ENCODE measurements around the gene AMOTL1.

Gene AMOTL1

DNA sequence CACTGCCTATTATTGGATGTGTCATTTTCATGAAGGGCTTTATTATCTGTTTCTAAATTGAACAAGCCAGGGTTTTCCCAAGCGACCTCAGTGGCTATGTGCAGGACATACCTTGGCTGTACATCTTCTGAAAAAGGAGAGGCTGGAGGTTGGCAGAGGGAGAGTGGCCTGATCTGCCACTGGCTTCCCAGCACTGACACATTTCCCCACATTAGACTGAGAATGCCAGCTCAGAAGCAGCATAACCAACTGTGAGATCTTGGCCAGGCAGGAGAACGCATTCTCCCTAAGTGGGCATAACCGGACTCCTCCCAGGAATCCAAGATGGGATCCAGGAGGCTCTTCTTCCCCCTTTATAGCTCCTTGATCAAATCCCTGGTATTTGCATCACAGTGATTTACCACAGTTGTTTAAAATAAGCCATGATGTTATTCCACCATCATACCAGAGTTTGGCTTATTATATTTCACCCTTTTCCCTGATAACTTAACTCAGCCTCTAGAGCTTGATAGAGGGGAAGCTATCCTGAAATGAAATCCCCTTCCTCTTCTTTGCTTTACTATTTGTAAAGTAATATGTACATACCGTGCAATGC lies 33.8 kb downstream of the AMOTL1 start:
- Histone ChIP-seq H3K79me1 (replicated peaks; ENCODE audit: low read length, poor library complexity, severe bottlenecking) (peaks cover 27% of the 10 kb centered on the region), H3K27ac (ENCODE audit: low read length, poor library complexity, severe bottlenecking) (no peak overlapping the region), H4K91ac (ENCODE audit: low read length) (no peak overlapping the region), H2BK15ac (ENCODE audit: low read depth, poor library complexity, severe bottlenecking) (no peak overlapping the region), H3K4me2 (ENCODE audit: low read length, poor library complexity, severe bottlenecking) (no peak overlapping the region), H2BK5ac (ENCODE audit: low read depth, low read length, poor library complexity, severe bottlenecking) (no peak overlapping the region), H2BK12ac (ENCODE audit: low read length in 2 of 2) (no peak overlapping the region), H3K4me3 (ENCODE audit: insufficient read depth in 1 of 2, low read depth in 1 of 2, low read length in 2 of 2) (no peak overlapping the region), H4K8ac (ENCODE audit: low read length) (no peak overlapping the region), H3K4me1 (ENCODE audit: control insufficient read depth, insufficient read depth, low read depth, low read length) (peaks cover 13% of the 10 kb centered on the region), H3K23ac (ENCODE audit: low read length in 2 of 2) (no peak overlapping the region), H3K14ac (ENCODE audit: low read length in 2 of 2) (no peak overlapping the region), H3K9ac (ENCODE audit: low read length) (no peak overlapping the region), H2AFZ (ENCODE audit: low read depth, low read length) (no peak overlapping the region), H3K36me3 (ENCODE audit: control insufficient read depth in 1 of 2, insufficient read depth in 2 of 2, low read depth in 1 of 2, low read length in 2 of 2) (peaks cover 42 to 81% of the 10 kb centered on the region in 2 experiments), H2BK120ac (ENCODE audit: low read depth, low read length) (no peak overlapping the region), H3K9me3 (ENCODE audit: control insufficient read depth, low read length) (no peaks in the 10 kb centered on the region), H3K27me3 (ENCODE audit: control insufficient read depth in 1 of 2, insufficient read depth in 1 of 2, low read length in 2 of 2) (no peaks in the 10 kb centered on the region), H3K4ac (ENCODE audit: low read depth in 1 of 2, low read length in 2 of 2) (no peak overlapping the region), H2AK5ac (ENCODE audit: low read length, severe bottlenecking) (no peak overlapping the region), H3K18ac (ENCODE audit: low read depth in 1 of 2, low read length in 2 of 2) (no peak overlapping the region)
- no peak for DNase-seq
- WGBS, result 95% methylated on average over 4 of the region's 4 CpGs

DNA sequence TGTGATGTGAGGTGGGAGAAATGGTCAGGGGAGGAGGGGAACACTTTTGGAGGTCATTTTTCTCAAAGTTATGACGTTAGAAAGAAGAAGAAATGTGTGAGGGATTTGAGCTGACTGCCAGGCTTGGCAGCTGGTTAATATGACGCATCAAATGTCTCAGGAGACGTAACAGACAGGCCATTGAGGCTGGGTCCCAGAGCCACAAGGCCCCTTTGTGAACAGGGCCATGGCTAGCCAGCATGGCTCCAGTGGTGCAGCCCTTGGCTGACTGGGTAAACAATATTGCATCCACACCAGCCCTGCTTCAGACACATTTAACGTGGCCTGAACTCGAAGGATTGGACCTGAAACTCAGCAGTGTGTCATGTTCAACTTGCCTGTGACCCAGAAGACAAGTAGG lies 34.3 kb downstream of the AMOTL1 start:
- H3K4me1 ChIP-seq (ENCODE audit: control insufficient read depth, insufficient read depth, low read depth, low read length), result peaks cover 13% of the 10 kb centered on the region
- no peak overlapping the region for H3K18ac ChIP-seq (ENCODE audit: low read depth in 1 of 2, low read length in 2 of 2)

GRCh38 chr11:94803491-94803890 lies 35.3 kb downstream of the AMOTL1 start:
- Histone ChIP-seq H3K23ac (ENCODE audit: low read length in 2 of 2) (no peak overlapping the region), H3K4ac (ENCODE audit: low read depth in 1 of 2, low read length in 2 of 2) (no peak overlapping the region), H3K9ac (ENCODE audit: low read length) (peak overlapping the region; percentile 11), H3K9me3 (ENCODE audit: control insufficient read depth, low read length) (no peaks in the 10 kb centered on the region), H3K36me3 (ENCODE audit: control insufficient read depth in 1 of 2, insufficient read depth in 2 of 2, low read depth in 1 of 2, low read length in 2 of 2) (peaks cover 41 to 77% of the 10 kb centered on the region in 2 experiments), H3K14ac (ENCODE audit: low read length in 2 of 2) (no peak overlapping the region), H2BK15ac (ENCODE audit: low read depth, poor library complexity, severe bottlenecking) (no peak overlapping the region), H3K27ac (ENCODE audit: low read length, poor library complexity, severe bottlenecking) (no peak overlapping the region), H2AK5ac (ENCODE audit: low read length, severe bottlenecking) (no peak overlapping the region), H3K4me1 (ENCODE audit: control insufficient read depth, insufficient read depth, low read depth, low read length) (peaks cover 10% of the 10 kb centered on the region), H2BK12ac (ENCODE audit: low read length in 2 of 2) (no peak overlapping the region), H2BK120ac (ENCODE audit: low read depth, low read length) (no peak overlapping the region), H3K79me1 (replicated peaks; ENCODE audit: low read length, poor library complexity, severe bottlenecking) (peaks cover 24% of the 10 kb centered on the region), H4K91ac (ENCODE audit: low read length) (no peak overlapping the region), H2BK5ac (ENCODE audit: low read depth, low read length, poor library complexity, severe bottlenecking) (no peak overlapping the region), H3K18ac (ENCODE audit: low read depth in 1 of 2, low read length in 2 of 2) (no peak overlapping the region), H4K8ac (ENCODE audit: low read length) (no peak overlapping the region), H3K4me2 (ENCODE audit: low read length, poor library complexity, severe bottlenecking) (no peak overlapping the region), H3K4me3 (ENCODE audit: insufficient read depth in 1 of 2, low read depth in 1 of 2, low read length in 2 of 2) (peak overlapping the region in 1 of 2 experiments; percentile 30), H2AFZ (ENCODE audit: low read depth, low read length) (no peak overlapping the region), H3K27me3 (ENCODE audit: control insufficient read depth in 1 of 2, insufficient read depth in 1 of 2, low read length in 2 of 2) (no peaks in the 10 kb centered on the region)
- no peak for DNase-seq

More for the DNA sequence above, 34.3 kb downstream of the AMOTL1 start:
- no peak overlapping the region for H2BK12ac ChIP-seq (ENCODE audit: low read length in 2 of 2)
- no peak overlapping the region for H3K27ac ChIP-seq (ENCODE audit: low read length, poor library complexity, severe bottlenecking)
- H3K14ac ChIP-seq (ENCODE audit: low read length in 2 of 2), result peak overlapping the region in 1 of 2 experiments; percentile 53
- H2AFZ ChIP-seq (ENCODE audit: low read depth, low read length), result no peak overlapping the region
- no peak for DNase-seq
- H3K36me3 ChIP-seq (ENCODE audit: control insufficient read depth in 1 of 2, insufficient read depth in 2 of 2, low read depth in 1 of 2, low read length in 2 of 2), result peaks cover 42 to 83% of the 10 kb centered on the region in 2 experiments
- 96% methylated on average over 5 of the region's 5 CpGs for WGBS
- no peak overlapping the region for H2BK120ac ChIP-seq (ENCODE audit: low read depth, low read length)
- H2BK5ac ChIP-seq (ENCODE audit: low read depth, low read length, poor library complexity, severe bottlenecking), result no peak overlapping the region
- H3K4me2 ChIP-seq (ENCODE audit: low read length, poor library complexity, severe bottlenecking), result no peak overlapping the region
- H3K79me1 ChIP-seq (replicated peaks; ENCODE audit: low read length, poor library complexity, severe bottlenecking), result peaks cover 27% of the 10 kb centered on the region
- no peak overlapping the region for H3K9ac ChIP-seq (ENCODE audit: low read length)
- H4K91ac ChIP-seq (ENCODE audit: low read length), result no peak overlapping the region
- no peaks in the 10 kb centered on the region for H3K9me3 ChIP-seq (ENCODE audit: control insufficient read depth, low read length)
- no peaks in the 10 kb centered on the region for H3K27me3 ChIP-seq (ENCODE audit: control insufficient read depth in 1 of 2, insufficient read depth in 1 of 2, low read length in 2 of 2)
- no peak overlapping the region for H4K8ac ChIP-seq (ENCODE audit: low read length)
- no peak overlapping the region for H3K4me3 ChIP-seq (ENCODE audit: insufficient read depth in 1 of 2, low read depth in 1 of 2, low read length in 2 of 2)
- no peak overlapping the region for H2BK15ac ChIP-seq (ENCODE audit: low read depth, poor library complexity, severe bottlenecking)
- H3K23ac ChIP-seq (ENCODE audit: low read length in 2 of 2), result peak overlapping the region in 1 of 2 experiments; percentile 11
- no peak overlapping the region for H3K4ac ChIP-seq (ENCODE audit: low read depth in 1 of 2, low read length in 2 of 2)
- H2AK5ac ChIP-seq (ENCODE audit: low read length, severe bottlenecking), result no peak overlapping the region

- H3K4me2 ChIP-seq (ENCODE audit: low read length, poor library complexity, severe bottlenecking), result no peak overlapping the region
- no peak overlapping the region for H3K9ac ChIP-seq (ENCODE audit: low read length)
- H4K8ac ChIP-seq (ENCODE audit: low read length), result no peak overlapping the region
- WGBS, result 94% methylated on average over 2 of the region's 4 CpGs
- no peak overlapping the region for H3K27ac ChIP-seq (ENCODE audit: low read length, poor library complexity, severe bottlenecking)
- H2AK5ac ChIP-seq (ENCODE audit: low read length, severe bottlenecking), result peak overlapping the region; percentile 67
- H4K91ac ChIP-seq (ENCODE audit: low read length), result no peak overlapping the region
- no peak overlapping the region for H3K14ac ChIP-seq (ENCODE audit: low read length in 2 of 2)
- H3K79me1 ChIP-seq (replicated peaks; ENCODE audit: low read length, poor library complexity, severe bottlenecking), result peaks cover 17% of the 10 kb centered on the region
- H2BK120ac ChIP-seq (ENCODE audit: low read depth, low read length), result no peak overlapping the region
- peaks cover 33 to 66% of the 10 kb centered on the region in 2 experiments for H3K36me3 ChIP-seq (ENCODE audit: control insufficient read depth in 1 of 2, insufficient read depth in 2 of 2, low read depth in 1 of 2, low read length in 2 of 2)
- no peak overlapping the region for H2AFZ ChIP-seq (ENCODE audit: low read depth, low read length)
- H3K4me1 ChIP-seq (ENCODE audit: control insufficient read depth, insufficient read depth, low read depth, low read length), result peaks cover 12% of the 10 kb centered on the region
- no peak for DNase-seq
- no peak overlapping the region for H2BK15ac ChIP-seq (ENCODE audit: low read depth, poor library complexity, severe bottlenecking)
- H3K4ac ChIP-seq (ENCODE audit: low read depth in 1 of 2, low read length in 2 of 2), result no peak overlapping the region
- H3K9me3 ChIP-seq (ENCODE audit: control insufficient read depth, low read length), result no peaks in the 10 kb centered on the region
- H3K23ac ChIP-seq (ENCODE audit: low read length in 2 of 2), result no peak overlapping the region
- no peak overlapping the region for H3K18ac ChIP-seq (ENCODE audit: low read depth in 1 of 2, low read length in 2 of 2)
- no peak overlapping the region for H2BK12ac ChIP-seq (ENCODE audit: low read length in 2 of 2)
- H3K27me3 ChIP-seq (ENCODE audit: control insufficient read depth in 1 of 2, insufficient read depth in 1 of 2, low read length in 2 of 2), result no peaks in the 10 kb centered on the region
- H2BK5ac ChIP-seq (ENCODE audit: low read depth, low read length, poor library complexity, severe bottlenecking), result no peak overlapping the region
- H3K4me3 ChIP-seq (ENCODE audit: insufficient read depth in 1 of 2, low read depth in 1 of 2, low read length in 2 of 2), result no peak overlapping the region
These were observed 36.7 kb downstream of the AMOTL1 start for GRCh38 chr11:94804874-94805273.
